G401.6 (cell line): ENCODE results near the gene SNX27.
"Not testable (repeated sequence)": the region's sequence is repeated elsewhere in the genome, so short reads cannot be mapped to it uniquely, and the experiment has no call there.

Experiments
- FAIRE-seq: peaks from 2 replicates; lab custom pipeline; 2012; peaks lifted over from hg19 to GRCh38; lab: Jason Lieb, UNC

Gene SNX27

GRCh38 chr1:151611832-151612500 is at the start of gene SNX27:
Gene SNX27 (plus strand): TSS chr1:151612050. CDS start chr1:151612202, 152 bp downstream.
- FAIRE-seq: peak; percentile 61

DNA sequence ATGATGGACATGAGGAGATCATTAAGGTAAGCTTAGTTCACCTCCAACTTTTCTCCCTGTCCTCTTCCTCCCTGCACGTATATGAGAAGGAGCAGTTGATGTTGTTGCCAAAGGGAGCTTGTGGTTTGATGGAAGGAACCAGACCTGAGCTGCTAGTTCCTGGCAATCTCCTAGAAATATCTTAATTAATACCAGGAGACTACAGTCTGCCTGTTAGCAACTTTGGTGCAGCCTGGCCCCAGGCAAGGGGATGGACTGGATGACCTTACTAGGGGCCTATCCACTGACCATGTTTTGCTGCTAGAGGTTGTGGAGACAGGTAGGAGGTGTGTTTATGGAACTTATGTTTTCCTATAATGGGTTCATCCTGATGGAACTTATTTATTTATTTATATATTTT is 49.2 kb upstream of the SNX27 start:
- FAIRE-seq: no peak

DNA sequence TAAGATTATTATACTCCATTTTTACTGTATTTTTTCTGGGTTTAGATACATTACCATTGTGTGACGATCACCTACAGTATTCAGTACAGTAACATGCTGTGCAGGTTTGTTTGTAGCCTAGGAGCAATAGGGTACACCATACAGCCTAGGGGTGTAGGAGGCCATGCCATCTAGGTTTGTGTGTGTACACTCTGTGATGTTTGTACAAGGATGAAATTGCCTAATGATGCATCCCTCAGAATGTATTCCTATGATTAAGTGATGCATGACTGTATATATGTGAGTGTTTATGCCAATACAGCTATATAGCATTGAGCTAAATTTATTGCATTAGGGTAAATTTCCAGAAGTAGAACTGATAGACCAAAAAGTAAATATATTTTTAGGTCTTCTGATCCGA is 48.5 kb upstream of the SNX27 start:
- FAIRE-seq: no peak

GRCh38 chr1:151565502-151566189 is 46.2 kb upstream of the SNX27 start:
- FAIRE-seq: no peak

GRCh38 chr1:151568626-151569088 is 43.2 kb upstream of the SNX27 start:
- no peak for FAIRE-seq

GRCh38 chr1:151570819-151571218 is 41.0 kb upstream of the SNX27 start:
- no peak for FAIRE-seq

DNA sequence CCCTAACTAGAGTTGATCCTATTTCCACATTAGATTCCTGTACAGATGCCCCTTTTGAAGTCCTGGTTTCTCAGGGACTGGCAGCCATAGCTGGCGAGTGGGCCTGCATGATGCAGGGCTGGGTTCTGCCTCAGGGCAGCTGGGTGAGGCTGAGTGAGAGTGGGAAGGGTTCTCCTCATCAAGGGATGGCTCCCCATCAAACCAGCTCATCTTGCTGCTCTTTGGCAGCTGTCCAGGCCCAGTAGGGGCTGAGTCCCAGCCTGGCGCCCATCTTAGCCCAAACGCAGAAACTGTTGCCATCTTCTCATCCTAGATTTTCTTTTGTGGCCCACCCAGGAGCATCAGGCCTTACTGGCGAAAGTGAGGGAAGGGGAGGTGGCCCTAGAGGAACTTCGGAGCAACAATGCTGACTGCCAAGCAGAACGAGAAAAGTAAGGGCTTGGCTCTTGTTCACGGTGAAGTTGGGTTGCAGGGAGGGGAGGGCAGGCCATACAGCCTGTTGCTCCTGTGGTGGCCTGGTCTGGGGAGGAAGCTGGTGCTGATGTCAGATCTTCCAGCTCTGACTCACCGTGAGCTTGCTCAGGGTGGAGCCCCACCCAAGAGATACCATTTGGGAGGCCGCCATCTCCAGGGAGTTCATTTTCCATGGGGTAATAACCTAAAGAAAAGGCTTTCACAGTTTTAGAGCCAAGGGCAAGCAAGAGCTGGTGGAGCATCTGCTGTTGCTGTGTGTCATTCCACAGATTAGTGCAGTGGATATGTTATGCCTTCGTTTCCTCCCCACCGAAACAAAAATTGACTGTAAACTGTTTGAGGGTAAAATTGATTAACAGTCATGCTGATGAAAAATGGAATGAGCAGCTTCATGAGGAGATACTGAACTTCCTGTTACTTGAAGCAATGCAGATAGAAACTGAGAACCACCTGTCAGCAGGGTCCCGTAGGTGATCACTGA is 37.0 kb upstream of the SNX27 start:
- FAIRE-seq: no peak

DNA sequence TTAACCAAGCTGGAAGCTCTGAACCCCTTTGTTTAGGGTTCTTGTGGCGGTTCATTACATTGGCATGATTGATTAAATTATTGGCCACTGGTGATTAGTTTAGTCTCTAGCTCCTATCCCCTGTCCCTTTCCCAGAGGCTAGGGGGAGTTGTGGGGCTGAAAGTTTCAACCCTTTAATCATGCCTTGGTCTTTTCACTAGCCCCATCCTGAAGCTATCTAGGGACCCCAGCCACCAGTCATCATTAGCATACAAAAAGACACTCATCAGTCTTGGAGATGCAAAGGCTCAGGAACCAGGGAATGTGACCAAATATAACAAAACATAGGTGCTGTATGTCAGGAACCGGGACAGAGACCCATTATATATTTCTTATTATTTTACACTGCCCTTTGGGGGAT is 34.7 kb upstream of the SNX27 start:
- no peak for FAIRE-seq

GRCh38 chr1:151578941-151579340 is 32.9 kb upstream of the SNX27 start:
- FAIRE-seq: no peak

- no peak for FAIRE-seq
Measured at GRCh38 chr1:151579436-151580225, 32.2 kb upstream of the SNX27 start.

DNA sequence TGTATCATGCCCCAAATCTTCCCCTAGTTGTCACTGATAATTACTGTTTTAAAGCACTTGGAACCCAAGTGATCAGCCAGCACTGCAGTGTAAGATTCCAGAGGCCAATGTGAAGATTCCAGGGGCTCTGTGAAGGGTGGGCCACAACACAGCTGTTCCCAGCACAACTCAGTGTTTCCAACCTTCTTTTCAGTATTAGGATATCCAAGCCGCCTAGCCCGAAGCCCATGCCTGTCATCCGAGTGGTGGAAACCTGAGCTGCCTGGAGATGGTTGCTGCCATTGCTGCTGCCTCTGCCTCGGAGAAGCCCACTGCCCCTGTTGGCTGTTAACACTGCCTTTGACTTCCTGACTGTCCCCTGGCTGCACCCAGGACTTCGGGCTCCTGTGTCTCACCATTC is 30.4 kb upstream of the SNX27 start:
- FAIRE-seq: no peak

GRCh38 chr1:151581921-151582320 is 29.9 kb upstream of the SNX27 start:
- FAIRE-seq: no peak

GRCh38 chr1:151583796-151584195 is 28.1 kb upstream of the SNX27 start:
- no peak for FAIRE-seq

DNA sequence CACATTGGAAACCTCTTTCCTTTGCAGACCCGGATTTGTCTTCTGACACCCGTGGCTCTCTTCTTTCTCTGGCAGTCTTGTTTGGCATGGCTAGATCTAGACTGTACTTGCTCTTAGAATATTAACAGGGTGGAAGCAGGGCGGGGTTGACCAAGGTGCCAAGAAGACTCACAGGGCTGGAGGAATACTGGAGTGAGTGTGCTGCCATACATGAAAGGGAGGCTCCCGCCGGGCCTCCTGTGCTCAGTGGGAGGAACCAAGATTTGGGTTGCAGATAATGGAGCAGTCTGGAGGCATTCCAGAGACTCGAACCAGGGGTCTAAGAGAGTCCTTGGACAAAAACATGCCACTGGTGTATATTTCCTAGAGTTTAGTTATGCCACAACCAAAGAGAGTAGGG is 27.6 kb upstream of the SNX27 start:
- FAIRE-seq: no peak

DNA sequence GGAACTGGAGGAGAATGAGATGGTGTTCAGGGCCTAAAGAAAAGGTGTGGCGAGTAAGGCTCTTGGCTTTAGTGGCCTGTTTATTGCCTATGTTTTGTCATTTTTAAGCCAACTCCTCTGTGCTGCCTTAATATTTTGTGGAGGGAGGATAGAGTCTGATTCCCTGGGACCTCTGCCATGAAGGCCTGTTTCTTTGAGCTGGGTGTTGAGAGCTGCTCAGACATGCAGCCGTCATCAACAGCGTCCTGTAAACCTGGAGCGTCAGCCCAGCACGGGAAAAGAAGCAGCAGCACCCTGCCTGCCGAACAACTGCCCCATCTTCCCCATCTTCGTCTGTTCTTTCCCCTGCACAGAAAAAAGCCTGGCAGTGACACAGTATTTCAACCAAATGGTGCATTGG is 27.1 kb upstream of the SNX27 start:
- no peak for FAIRE-seq

- no peak for FAIRE-seq
Measured at GRCh38 chr1:151585622-151586021, 26.2 kb upstream of the SNX27 start.

- FAIRE-seq: no peak
Measured at GRCh38 chr1:151590961-151591360, 20.9 kb upstream of the SNX27 start.

- FAIRE-seq: no peak
Measured at GRCh38 chr1:151593730-151594129, 18.1 kb upstream of the SNX27 start.

DNA sequence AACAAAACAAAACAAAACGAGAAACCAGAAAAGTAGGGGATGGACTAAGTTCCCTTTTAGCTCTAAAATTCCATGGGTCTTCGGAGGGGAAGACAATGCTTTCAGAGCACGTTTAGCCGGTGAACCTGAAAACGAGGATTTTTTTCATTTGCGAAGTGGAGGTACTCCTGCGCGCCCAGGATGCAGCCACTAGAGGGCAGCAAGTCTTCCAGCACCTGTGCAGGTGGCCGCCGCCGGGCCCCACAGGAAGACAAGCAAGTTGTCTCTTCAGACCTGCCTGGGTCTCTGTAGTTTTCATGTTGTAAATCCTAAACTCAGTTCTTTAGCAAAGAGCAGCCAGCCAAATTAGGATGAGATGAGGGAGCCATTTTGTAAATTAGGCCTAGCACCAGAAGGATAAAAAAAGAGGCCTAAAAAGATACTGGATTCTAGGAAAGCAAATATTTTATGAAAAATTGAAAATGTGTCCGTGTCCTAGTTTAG is 17.7 kb upstream of the SNX27 start:
- FAIRE-seq: peak; percentile 34

DNA sequence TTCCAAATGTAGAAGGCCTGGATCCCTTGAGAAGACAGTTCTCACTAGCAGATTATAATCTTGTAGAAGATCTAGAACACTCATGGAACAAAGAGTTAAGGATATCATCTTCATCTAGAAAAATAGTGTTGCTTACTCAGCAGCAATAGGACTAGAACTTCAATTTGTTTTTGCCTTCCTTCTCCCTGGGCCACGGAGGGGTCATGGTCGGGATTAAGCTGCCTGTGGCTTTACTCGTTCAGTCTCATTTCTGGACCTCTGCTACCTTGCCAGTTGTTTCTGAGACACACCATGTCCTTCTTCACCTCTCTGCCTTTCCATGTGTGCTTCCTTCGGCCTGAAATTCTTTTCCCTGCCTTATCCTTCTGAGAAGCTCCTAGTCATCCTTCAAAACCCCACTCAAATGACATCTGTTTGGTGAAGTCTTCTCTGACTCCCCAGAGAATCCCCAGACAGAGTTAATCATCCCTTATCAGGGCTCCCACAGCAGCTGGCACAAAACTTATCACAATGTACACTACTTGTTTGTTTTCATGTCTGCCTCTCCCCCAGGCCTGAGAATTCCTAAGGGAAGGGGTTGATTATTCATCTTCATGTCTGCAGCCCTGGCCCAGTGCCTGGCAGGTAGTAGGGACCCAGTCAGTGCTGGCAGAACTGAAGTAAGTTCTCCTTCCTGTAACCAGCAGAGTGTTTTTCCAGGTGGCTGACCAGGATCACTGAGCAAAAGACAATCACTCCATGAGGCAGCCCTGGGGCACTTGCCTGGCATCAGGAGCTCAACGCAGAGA is 15.5 kb upstream of the SNX27 start:
- no peak for FAIRE-seq

DNA sequence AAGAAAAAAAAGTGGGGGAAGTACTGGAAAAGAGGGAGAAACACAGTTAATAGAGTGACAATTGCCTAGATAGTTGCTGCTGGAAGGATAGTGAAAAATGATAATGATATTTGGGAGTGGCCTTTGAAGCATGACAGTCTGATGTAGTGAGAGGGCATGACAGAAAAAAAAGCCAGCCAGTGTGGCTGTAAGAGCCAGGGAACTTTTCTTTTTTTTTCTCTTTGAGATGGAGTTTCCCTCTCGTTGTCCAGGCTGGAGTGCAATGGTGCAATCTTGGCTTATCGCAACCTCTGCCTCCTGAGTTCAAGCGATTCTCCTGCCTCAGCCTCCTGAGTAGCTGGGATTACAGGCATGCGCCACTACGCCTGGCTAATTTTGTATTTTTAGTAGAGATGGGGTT is 9.3 kb upstream of the SNX27 start:
- FAIRE-seq: not testable (repeated sequence)
